Fibroblast of mammary gland (primary cell): ENCODE data around the gene TNS1.

Source experiments
- DNase-seq: peaks from one replicate; pipeline ENCODE4 v3.0.0-alpha.2; 2010; ENCODE audit warnings: low read depth
- H3K4me3 ChIP-seq: 2 replicates; pipeline ENCODE4 v1.5.1; 2011; ENCODE audit warnings: low read depth, mild to moderate bottlenecking, low read length, moderate library complexity; ENCODE audit not compliant: control insufficient read depth
- CTCF ChIP-seq: conservative IDR thresholded peaks from 2 replicates; pipeline ENCODE4 v1.5.1; 2011; ENCODE audit warnings: low read depth, low read length, inconsistent platforms; ENCODE audit not compliant: control insufficient read depth, insufficient read depth

TNS1 gene

GRCh38 chr2:217975626-217976025 is 27.2 kb downstream of the TNS1 start:
- TF ChIP-seq CTCF, result no peak
- H3K4me3 ChIP-seq, result no peak overlapping the region
- no peak for DNase-seq

- no peak for TF ChIP-seq CTCF
- no peak for DNase-seq
- H3K4me3 ChIP-seq, result no peak overlapping the region
Measured at GRCh38 chr2:217974389-217975005, 28.3 kb downstream of the TNS1 start.

GRCh38 chr2:217973008-217973787 is 29.6 kb downstream of the TNS1 start:
- no peak overlapping the region for H3K4me3 ChIP-seq
- no peak for DNase-seq
- TF ChIP-seq CTCF, result no peak

GRCh38 chr2:217972490-217972889 is 30.3 kb downstream of the TNS1 start:
- TF ChIP-seq CTCF, result no peak
- H3K4me3 ChIP-seq, result no peak overlapping the region
- DNase-seq, result no peak

GRCh38 chr2:217972037-217972436 is 30.8 kb downstream of the TNS1 start:
- H3K4me3 ChIP-seq, result no peak overlapping the region
- TF ChIP-seq CTCF, result no peak
- no peak for DNase-seq

- no peak for DNase-seq
- H3K4me3 ChIP-seq, result no peak overlapping the region
- no peak for TF ChIP-seq CTCF
Measured at GRCh38 chr2:217971166-217971565, 31.6 kb downstream of the TNS1 start.
